ENCODE results near the gene CFAP61.
"Not testable (repeated sequence)": the region's sequence is repeated elsewhere in the genome, so short reads cannot be mapped to it uniquely, and the experiment has no call there.

Gene CFAP61

DNA sequence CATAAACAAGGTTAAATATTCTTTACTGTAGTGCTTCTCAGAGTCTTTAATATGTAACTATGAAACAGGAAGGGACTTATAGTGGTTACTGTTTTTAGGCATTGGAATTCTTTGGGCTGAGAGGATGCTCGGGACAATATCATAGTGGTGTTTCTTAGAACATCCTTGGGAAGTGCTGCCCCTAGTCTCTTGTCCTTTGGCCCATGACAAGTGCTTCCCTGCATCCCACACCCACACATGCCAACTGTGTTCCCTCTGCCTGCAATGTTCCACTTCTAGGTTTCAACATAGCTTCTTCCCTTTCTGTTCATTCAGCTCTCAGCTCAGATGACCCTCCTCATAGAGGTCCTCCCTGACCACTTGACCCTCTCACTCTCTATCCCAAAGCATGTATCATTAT is 37.6 kb downstream of the CFAP61 start:
- no peak for DNase-seq (ENCODE audit: low read depth)

DNA sequence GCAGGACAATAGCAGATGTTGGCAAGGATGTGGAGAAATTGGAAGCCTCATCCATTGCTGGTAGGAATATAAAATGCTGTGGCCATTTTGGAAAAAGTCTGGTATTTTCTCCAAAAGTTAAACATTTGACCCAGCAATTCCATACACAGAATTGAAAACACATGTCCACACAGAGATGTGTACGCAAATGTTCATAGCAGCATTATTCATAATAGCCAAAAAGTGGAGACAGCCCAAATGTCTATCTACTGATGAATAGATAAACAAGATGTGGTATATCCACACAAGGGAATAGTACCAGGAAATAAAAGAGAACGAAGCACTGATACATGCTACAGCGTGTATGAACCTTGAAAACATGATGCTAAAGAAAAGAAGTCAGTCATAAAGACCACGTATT is 40.5 kb downstream of the CFAP61 start:
- DNase-seq (ENCODE audit: low read depth): no peak

DNA sequence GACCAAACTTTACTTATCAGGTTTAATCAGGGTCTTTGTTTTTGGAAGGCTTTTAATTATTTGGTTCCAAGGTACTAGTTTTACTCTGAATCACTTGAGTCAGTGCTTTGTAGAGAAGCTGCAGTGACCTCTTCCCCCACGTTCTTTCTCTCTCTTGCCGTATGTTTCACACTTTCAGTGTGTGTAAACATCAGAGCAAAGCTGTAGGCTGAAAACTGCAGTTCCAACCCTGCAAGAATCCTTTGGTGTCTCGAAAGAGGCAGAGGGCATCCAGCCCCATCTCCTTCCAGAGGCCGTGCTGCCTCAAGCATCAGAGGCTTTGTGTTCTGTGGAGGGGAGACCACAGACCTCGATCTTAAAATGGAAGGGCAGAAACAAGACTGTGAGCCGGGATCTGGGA is 42.1 kb downstream of the CFAP61 start:
- DNase-seq (ENCODE audit: low read depth): no peak

DNA sequence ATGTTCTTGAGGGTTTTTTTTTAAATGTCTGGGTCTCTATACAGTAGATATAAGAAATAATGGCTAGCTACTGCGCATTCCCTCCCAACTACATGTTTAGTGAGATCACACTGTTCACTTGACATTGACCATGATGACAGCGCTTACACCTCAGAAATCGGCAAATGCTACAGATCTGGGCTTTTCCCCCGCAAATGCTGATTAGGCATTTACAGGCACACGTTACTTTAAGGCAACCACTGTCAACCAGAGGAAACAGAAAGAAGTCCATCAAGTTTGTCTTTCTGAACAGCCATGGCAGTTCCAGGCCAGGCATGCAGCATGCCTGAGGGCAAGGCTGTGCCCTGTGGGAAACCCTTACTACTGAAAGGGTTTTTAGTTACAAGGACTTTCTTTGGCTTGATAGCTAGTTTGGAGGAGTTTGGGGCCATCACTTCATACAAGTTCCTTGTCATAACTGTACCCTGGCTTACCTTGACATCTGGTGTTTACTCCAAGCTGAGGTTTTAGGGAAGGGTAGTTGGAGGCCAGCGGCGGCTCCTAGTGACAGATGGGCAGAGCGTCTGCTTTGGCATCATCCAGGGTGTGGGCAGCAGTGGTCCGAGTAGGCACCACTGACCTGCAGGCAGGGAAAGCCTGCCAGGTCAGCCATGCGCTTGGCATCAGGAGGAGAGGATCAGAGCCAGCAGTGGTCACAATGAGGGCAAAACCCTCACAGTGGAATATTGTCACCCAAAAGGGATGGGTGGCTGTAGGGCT is 43.0 kb downstream of the CFAP61 start:
- DNase-seq (ENCODE audit: low read depth): no peak

DNA sequence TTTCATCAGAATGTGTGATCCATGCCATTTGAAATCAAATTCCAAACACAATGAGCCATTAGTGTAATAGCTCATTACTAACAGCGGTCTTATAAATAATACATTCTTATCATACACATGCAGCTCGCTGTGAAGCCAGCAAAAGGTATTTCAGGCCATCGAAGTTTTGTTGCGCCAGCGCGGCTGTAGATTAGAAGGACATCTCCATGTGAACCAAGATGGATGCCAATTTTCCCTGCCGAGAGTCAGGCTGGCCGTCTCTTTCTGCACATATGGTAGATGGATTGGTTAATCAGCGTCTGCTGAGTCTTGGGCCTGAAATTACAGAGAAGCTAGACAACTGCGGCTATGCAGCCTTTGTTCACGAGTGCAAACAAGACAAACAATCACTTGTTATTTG is 44.1 kb downstream of the CFAP61 start:
- DNase-seq (ENCODE audit: low read depth): no peak

DNA sequence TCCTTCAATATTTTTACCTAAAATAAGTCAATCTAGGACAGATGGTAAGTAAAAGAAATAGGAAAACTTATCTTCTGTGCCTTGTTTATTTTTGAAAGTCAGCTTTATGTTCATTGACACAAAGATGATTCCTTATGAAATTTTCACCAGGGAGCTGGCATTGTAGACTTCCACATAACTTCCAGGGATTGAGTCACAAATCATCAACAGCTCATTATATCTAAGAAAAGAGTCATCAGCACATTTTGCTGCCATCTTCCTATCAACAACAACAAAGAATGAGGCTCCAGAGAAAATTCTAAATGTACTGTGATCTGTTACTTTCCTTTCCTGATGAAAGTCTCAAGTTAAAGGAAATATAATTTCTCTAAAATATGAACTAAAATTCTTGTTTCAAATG is 48.5 kb downstream of the CFAP61 start:
- DNase-seq (ENCODE audit: low read depth): no peak

DNA sequence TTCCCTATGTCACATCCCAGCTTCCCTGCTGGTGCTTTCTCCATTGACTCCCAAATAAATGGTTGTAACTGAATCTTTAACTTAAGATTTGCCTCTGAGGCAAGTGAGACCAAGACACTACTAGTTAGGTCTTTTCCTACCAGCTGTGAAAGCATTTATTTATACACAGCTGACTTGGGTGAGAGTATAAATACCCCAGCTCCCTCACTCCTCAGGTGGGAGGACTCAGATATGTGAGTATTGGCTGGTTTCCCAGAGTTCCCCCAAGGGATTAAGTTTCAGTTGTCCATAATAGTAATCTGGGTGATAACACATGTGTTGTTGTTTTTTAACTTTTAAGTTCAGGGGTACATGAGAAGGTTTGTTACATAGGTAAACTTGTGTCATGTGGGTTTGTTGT is 49.8 kb downstream of the CFAP61 start:
- no peak for DNase-seq (ENCODE audit: low read depth)

DNA sequence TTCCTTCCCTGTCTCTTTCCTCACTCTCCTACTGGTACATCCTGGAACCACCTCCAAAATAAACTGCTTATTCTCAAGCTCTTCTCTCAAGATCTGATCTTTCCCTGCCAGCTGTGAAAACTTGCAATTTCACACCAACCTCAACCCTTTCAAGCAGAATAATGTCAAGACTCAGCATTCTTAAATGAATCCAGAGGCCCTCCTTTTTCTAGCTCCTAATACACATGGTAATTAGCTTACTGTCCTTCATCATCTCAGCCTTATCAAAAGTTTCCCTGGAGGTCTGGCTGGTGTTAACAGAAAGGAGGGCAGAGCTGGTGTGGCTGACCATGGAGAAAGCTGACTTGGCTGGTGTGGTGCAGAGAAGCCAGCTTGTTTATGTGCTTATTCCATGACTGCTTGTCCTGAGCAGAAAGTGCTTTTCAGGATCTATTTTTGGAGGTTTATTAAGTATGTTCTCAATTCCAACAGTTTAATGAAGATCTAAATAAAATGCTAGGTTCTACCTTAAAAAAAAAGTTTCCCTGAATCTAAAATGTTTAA is 50.5 kb downstream of the CFAP61 start:
- DNase-seq (ENCODE audit: low read depth): no peak

DNA sequence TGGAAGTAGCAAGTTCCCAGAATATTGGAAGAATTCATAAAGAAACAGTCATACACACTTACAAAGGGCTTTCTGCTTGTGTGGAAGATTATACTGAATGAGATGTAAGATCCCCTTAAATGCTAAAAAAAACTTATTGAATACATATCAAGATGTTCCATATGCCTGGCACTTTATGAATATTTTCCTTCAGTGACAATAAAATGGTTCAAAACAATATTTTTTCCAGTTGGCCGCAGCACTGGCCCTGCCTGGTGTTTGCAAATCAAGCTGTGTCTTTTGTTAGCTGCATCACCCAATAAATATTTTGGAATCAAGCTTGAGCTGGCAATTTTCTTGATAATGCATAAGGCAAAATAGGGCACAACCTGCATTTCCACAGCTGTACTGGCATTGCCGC is 51.2 kb downstream of the CFAP61 start:
- no peak for DNase-seq (ENCODE audit: low read depth)

DNA sequence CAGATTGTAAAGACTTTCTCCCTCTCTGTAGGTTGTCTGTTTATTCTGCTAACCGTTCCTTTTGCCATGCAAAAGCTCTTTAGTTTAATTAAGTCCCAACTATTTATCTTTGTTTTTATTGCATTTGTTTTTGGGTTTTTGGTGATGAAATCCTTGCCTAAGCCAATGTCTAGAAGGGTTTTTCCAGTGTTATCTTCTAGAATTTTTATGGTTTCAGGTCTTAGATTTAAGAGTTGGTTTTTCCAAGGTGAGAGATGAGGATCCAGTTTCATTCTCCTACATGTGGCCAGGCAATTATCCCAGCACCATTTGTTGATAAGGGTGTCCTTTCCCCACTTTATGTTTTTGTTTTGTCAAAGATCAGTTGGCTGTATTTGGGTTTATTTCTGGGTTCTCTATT is 70.9 kb downstream of the CFAP61 start:
- not testable (repeated sequence) for DNase-seq (ENCODE audit: low read depth)

DNA sequence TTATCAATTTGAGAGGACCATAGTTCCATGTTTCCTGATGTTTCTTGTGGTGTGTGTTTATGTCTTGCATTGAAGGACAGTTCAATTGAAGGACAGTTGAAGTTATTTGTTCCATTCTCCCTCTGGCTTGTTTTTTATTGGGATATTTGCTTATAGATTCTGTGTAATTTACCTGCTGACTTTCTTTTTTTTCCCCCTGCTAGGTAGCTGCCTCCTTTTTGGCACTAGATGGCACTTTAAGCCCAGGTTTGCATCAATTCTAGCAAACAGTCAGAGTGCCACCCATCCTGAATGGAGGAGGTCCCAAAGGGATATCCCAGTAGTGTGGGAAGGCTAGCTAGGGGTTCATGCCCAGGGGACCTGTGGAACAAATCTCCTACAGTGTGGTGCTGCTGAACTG is 78.1 kb downstream of the CFAP61 start:
- no peak for DNase-seq (ENCODE audit: low read depth)

DNA sequence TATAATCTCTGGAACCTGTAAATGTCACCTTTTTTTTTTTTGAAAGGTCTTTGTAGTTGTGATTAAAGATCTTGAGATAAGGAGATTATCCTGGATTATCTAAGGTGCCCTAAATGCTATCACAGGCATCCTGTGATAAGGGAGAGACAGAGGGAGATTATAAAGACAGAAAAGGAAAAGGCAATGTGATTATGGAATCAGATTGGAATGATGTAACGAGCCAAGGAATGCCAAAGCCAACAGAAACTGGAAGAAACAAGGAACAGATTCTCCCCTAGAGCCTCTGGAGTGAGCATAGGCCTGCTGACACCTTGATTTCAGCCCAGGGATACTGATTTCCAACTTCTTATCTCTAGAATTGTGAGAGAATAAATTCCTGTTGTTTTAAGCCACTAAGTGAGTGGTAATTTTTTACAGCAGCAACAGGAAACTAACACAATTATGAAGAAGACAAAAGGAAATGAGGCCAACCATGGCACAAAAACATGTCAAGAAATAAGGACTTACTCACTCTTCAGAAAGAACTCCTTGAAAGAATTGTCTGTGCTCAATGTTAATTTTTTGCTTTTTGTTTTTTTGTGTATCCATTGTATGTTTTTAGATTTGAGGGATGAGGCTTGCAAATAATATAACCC is 82.7 kb downstream of the CFAP61 start:
- DNase-seq (ENCODE audit: low read depth): no peak

DNA sequence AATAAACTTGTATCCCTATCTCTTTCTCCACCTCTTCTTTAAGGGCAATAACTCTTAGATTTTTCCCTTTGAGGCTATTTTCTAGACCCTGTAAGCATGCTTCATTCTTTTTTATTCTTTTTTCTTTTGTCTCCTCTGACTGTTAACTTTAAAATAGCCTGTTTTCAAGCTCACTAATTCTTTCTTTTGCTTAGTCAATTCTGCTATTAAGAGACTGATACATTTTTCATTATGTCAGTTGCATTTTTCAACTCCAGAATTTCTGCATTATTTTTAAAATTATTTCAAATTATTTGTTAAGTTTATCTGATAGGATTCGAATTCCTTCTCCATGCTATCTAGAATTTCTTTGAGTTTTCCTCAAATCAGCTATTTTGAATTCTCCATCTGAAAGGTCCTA is 84.0 kb downstream of the CFAP61 start:
- no peak for DNase-seq (ENCODE audit: low read depth)

DNA sequence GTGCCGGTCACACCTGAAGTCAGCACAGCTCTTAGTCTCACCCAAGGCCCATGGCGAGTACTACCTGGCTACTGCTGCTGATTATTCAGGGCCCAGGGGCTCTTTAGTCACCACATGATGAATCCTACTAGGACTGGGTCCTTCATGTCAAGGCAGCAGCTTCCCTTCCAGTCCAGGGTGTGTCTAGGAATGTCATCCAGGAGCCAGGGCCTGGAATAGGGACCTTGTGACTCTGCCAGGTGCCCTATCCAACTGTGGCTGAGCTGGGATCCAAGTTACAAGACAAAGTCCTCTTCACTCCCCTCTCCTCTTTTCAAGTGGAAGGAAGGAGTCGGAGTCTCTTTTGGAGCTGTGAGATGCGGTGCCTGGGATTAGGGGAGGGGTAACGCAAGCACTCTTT is 85.5 kb downstream of the CFAP61 start:
- DNase-seq (ENCODE audit: low read depth): no peak

DNA sequence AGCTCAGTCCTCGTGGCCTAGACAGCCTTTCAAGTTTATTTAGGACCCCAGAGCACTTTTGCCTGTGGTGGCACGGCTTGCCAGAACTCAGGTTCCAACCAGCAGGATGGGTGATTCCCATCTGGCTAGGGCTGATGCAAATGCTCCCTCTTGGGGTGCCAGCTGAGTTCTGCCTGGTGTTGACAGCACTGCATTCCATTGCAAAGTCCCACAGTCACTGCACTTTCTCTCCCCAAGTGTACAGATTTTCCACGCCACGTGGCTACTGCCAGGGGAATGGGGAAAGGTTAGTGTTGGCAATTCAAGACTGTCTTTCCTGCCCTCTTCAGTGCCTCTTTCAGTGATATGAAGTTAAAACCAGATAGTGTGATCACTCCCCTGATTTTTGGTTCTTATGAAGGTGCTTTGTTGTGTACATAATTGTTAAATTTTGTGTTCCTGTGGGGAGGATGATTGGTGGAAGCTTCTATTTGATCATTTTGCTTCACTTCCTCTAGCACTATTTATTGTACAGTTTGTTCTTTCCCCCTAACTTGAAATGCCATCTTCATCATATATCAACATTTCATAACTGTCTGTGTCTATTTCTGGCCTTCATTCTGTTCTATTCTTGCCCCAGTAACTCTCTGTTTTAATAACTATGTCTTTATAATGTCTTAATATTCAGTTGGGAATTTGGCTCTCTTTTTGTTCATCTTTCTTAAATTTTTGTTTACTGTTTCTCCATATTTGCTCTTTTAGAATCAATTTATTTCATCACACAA is 86.2 kb downstream of the CFAP61 start:
- no peak for DNase-seq (ENCODE audit: low read depth)

DNA sequence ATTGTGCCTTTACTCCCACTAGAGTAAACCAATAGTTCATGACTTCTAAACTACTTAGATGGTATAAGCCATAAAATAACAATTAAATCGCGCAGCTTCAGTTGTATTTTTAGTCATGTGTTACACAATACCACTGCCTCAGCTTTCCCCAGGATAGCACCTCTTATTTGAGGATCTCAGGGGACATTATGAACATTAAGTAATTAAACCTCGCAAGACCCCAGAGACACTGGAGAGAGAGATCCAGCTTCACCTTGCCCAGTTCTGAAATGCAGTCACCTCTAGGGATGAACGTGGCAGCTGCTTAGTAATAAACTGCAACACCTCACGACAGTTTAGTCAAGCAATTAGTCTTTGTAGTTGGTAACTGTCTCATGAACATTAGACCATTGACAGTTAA is 87.1 kb downstream of the CFAP61 start:
- DNase-seq (ENCODE audit: low read depth): no peak

DNA sequence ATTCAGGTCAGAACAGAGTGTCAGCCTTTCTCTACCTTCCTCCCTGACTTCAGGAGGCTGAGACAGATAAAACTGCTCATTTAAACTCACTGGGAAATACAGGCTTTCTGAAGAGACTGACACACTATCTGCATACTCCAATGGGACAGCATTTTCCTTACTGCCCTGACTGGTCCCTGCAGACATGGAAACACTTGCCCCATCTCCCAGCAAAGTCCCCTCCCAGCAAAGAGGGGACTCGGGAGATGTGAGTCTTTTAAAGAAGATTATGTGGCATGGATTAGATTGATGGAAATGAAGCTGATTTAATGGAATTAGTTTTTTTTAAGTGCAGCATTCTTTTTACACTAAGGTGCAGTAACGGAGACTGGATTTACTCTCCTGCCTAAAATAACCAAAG is 90.8 kb downstream of the CFAP61 start:
- no peak for DNase-seq (ENCODE audit: low read depth)

DNA sequence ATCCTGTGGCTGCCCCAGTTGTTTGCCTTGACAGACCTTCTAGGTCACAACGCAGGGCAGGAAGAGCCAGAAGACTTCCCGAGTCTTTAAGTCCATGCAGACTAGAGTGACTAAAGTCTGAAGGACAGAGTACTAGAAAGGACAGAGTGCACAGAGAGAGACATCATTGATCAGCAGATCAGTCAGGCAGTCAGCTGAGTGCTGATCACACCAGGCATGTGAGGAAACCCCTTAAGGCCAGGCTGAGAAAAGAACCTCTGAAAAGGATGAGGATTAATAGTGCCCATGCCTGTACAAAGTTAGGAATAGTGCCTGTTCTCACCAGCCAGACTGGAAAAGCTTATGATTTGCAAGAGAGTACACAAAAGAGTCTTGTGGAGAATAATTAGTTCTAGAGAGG is 91.3 kb downstream of the CFAP61 start:
- no peak for DNase-seq (ENCODE audit: low read depth)

DNA sequence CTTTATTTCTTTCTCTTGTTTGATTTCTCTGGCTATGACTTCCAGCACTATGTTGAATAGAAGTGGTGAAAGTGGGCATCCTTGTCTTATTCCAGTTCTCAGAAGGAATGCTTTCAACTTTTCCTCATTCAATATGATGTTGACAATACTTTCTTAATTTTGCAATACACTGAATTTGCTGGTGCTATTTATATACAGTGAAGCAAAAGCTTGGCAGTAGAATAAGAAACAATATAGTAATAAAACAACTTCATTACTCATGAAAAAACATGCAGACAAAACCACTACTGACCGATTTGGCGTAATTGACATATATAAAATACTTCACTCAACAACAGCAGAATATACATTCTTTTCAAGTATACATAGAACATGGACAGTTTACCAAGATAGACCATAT is 96.4 kb downstream of the CFAP61 start:
- no peak for DNase-seq (ENCODE audit: low read depth)

DNA sequence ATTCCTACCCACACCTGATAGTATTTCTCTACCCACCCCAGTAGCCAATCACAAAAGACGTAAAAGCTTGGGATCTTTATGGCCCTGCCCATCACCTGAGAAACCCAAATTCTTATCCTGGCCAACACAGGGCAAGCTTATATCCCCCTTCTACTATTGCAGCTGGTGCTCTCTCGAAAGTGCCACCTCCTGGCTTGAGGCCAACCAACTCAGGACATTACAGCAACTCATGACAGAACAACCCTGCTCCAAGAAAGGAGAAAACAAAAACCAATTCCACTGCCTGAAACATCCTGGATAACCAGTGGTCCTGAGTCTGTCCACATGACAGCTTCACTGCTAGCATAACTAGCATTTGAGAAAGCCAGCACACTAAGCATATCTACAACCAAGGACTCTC is 97.9 kb downstream of the CFAP61 start:
- no peak for DNase-seq (ENCODE audit: low read depth)

DNA sequence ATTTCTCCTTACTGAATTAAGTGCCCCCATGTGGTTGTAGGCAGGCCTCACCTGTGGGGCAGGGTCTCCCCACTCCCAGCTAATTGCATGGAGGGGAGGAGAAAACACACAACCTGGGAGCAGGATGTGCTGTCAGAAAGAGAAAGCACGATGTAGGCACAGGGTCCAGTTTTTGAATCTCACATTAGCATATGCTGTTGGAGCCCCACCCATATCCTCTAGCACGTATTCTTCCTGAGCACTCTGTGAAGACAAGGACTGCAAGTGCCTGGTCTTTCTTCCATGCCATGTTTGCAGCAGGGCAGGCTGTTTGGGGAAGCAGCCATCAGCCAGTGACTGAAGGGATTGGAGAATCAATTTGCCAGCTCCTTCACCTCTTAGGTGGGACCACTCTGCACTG is 108.2 kb downstream of the CFAP61 start:
- DNase-seq (ENCODE audit: low read depth): no peak

DNA sequence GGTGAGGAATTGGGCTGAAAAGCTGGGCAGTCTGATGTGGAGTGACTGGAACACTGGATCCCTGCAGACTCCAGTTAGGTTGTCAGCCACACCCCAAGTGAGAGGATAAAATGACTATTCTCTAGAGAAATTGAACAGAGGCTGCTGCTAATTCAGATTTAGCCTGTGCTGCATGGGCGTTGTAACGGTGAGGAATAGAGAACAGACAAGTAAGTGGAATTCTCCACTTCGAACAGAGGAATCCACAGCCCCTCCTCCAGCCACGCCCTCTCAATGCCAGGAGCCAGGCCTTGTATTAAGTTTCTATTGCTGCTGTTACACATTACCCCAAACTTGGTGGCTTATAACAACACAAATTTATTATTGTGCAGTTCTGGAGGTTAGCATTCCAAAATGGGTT is 109.3 kb downstream of the CFAP61 start:
- DNase-seq (ENCODE audit: low read depth): no peak

DNA sequence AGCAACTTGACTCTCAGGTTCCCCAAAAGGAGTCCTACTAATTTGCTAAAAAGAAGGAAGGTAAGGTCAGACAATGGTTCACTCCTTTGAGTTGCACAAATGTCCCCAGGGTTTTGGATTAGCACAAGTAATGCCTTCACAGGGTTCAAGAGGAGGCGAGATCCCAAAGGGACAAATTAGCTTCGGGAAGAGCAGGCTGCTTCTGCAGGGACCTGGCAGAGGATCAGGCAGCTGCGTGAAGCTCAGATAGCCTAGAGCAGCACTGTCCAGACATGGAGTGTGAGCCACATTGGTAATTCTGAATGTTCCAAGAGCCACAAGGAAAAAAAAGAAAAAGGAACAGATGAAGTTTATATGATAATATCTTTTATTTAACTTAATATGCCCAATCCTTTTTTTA is 115.4 kb downstream of the CFAP61 start:
- no peak for DNase-seq (ENCODE audit: low read depth)

Measured in non-pigmented ciliary epithelial cell (primary cell).